ENCODE data around the gene RAB3C. TPM values are rescaled to one million over a fixed set of nuclear protein-coding genes. Genes with fewer than 3 reads are reported as not detected.

The RAB3C gene
- total RNA-seq, 1 donor from 2014 or later, result 3.8 TPM

DNA sequence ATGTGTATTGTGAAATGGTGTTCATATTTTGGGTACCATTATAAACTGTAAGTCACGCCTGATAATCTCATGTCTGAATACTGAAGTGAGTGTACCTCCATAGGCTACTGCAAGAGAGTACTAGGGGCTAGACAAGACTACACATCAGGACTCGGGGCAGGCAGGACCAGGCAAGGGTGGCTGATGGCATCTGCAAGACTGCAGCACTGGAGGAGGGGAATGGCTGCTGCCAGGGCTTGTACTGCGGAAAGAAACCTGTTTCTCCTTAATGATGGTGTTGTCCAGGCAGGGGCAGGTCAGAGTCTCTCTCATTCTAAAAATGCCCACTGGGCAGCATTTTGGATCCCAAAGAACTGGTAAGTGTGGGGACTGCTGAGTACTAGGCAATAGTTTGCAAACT is 172.5 kb downstream of the RAB3C start:
- H2AFZ ChIP-seq (replicated peaks), result no peak overlapping the region
- H3K27ac Mint-ChIP-seq, result no peak overlapping the region
- TF ChIP-seq EZH2 (IDR thresholded peaks at IDR 0.05), result no peak
- TF ChIP-seq, protein P1, sequence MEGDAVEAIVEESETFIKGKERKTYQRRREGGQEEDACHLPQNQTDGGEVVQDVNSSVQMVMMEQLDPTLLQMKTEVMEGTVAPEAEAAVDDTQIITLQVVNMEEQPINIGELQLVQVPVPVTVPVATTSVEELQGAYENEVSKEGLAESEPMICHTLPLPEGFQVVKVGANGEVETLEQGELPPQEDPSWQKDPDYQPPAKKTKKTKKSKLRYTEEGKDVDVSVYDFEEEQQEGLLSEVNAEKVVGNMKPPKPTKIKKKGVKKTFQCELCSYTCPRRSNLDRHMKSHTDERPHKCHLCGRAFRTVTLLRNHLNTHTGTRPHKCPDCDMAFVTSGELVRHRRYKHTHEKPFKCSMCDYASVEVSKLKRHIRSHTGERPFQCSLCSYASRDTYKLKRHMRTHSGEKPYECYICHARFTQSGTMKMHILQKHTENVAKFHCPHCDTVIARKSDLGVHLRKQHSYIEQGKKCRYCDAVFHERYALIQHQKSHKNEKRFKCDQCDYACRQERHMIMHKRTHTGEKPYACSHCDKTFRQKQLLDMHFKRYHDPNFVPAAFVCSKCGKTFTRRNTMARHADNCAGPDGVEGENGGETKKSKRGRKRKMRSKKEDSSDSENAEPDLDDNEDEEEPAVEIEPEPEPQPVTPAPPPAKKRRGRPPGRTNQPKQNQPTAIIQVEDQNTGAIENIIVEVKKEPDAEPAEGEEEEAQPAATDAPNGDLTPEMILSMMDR (IDR thresholded peaks at IDR 0.05), result no peak
- no peak for TF ChIP-seq EZH2phosphoT487 (IDR thresholded peaks at IDR 0.05)
- H3K36me3 ChIP-seq, result no peaks in the 10 kb centered on the region
- no peak overlapping the region for H3K9ac ChIP-seq
- H3K9me3 ChIP-seq (ENCODE audit: low read depth), result no peaks in the 10 kb centered on the region
- H3K36me3 Mint-ChIP-seq, result no peaks in the 10 kb centered on the region
- no peak overlapping the region for H3K4me2 ChIP-seq
- no peak for DNase-seq (ENCODE audit: low spot score)
- no peaks in the 10 kb centered on the region for H3K27me3 ChIP-seq
- H3F3A ChIP-seq (ENCODE audit: low read depth), result no peaks in the 10 kb centered on the region
- no peak overlapping the region for H3K27ac ChIP-seq
- no peaks in the 10 kb centered on the region for H4K20me1 ChIP-seq (ENCODE audit: low read depth)
- H3K4me3 ChIP-seq, result no peak overlapping the region
- peaks cover 8% of the 10 kb centered on the region for H3K27me3 Mint-ChIP-seq (ENCODE audit: insufficient read depth, low read depth)
- H3K4me3 Mint-ChIP-seq, result no peak overlapping the region
- no peaks in the 10 kb centered on the region for H3K4me1 ChIP-seq
- H3K9me3 Mint-ChIP-seq, result no peaks in the 10 kb centered on the region
- peaks cover 8% of the 10 kb centered on the region for H3K4me1 Mint-ChIP-seq
- H3K79me2 ChIP-seq (ENCODE audit: low read depth), result no peaks in the 10 kb centered on the region

DNA sequence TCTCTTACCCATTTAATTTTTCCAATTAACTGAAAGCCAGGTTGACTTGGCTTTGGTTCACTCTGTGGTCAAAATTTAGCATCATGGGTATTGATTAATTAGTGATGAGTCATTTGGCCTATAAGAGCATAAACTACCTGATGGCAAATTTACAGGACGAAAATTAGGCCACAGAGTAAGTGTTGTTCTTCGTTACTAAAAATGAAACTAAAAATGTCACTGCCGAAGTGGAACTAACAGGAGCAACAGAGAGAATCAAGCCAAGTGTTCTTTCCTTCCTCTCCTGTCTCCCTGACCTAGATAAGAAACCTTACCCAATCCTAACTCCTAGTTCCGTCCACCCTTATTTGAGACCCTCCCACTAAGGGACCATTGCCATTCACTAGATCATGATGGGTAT is 176.9 kb downstream of the RAB3C start:
- no peak overlapping the region for H3K4me3 ChIP-seq
- TF ChIP-seq EZH2phosphoT487 (IDR thresholded peaks at IDR 0.05), result no peak
- TF ChIP-seq EZH2 (IDR thresholded peaks at IDR 0.05), result no peak
- TF ChIP-seq, protein P1 (IDR thresholded peaks at IDR 0.05), result no peak
- H3K27ac ChIP-seq, result no peak overlapping the region
- Mint-ChIP-seq H3K27me3 (ENCODE audit: insufficient read depth, low read depth) (peaks cover 2% of the 10 kb centered on the region), H3K27ac (no peak overlapping the region), H3K4me3 (no peak overlapping the region), H3K9me3 (no peaks in the 10 kb centered on the region), H3K4me1 (peaks cover 6% of the 10 kb centered on the region), H3K36me3 (no peaks in the 10 kb centered on the region)
- no peaks in the 10 kb centered on the region for H3K4me1 ChIP-seq
- H3K79me2 ChIP-seq (ENCODE audit: low read depth), result no peaks in the 10 kb centered on the region
- H3K9me3 ChIP-seq (ENCODE audit: low read depth), result no peaks in the 10 kb centered on the region
- no peak overlapping the region for H3K4me2 ChIP-seq
- H3F3A ChIP-seq (ENCODE audit: low read depth), result no peaks in the 10 kb centered on the region
- H3K9ac ChIP-seq, result no peak overlapping the region
- H3K36me3 ChIP-seq, result no peaks in the 10 kb centered on the region
- no peaks in the 10 kb centered on the region for H3K27me3 ChIP-seq
- H4K20me1 ChIP-seq (ENCODE audit: low read depth), result no peaks in the 10 kb centered on the region
- no peak for DNase-seq (ENCODE audit: low spot score)
- H2AFZ ChIP-seq (replicated peaks), result no peak overlapping the region

DNA sequence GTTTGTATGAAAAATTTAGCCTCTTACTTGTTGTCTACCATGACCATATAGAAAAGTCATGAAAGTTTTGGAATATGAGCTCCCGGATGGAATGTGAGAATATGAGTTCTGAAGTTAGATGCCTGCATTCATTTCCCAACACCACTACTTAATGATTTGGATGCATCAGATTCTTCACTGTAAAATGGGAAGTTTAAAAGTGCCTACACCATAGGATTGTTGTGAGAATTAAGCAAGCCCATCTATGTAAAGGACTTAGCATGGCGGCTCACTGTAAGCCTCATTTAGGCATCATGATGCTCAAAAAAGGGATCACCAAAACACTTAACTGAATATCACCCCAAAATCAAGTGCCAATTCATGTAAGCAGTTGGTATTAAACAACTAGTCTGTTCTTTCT is 177.3 kb downstream of the RAB3C start:
- H3K27ac ChIP-seq, result no peak overlapping the region
- H3K9ac ChIP-seq, result no peak overlapping the region

More for the DNA sequence above, 177.3 kb downstream of the RAB3C start:
- H2AFZ ChIP-seq (replicated peaks), result no peak overlapping the region
- H3K4me1 ChIP-seq, result no peaks in the 10 kb centered on the region
- Mint-ChIP-seq H3K4me1 (peaks cover 5% of the 10 kb centered on the region), H3K9me3 (no peaks in the 10 kb centered on the region), H3K27ac (no peak overlapping the region), H3K36me3 (no peaks in the 10 kb centered on the region), H3K4me3 (no peak overlapping the region), H3K27me3 (ENCODE audit: insufficient read depth, low read depth) (peaks cover 2% of the 10 kb centered on the region)
- no peaks in the 10 kb centered on the region for H3K27me3 ChIP-seq
- TF ChIP-seq EZH2 (IDR thresholded peaks at IDR 0.05), result no peak
- no peak for TF ChIP-seq EZH2phosphoT487 (IDR thresholded peaks at IDR 0.05)
- TF ChIP-seq, protein P1 (IDR thresholded peaks at IDR 0.05), result no peak
- no peaks in the 10 kb centered on the region for H3K36me3 ChIP-seq
- H3K4me2 ChIP-seq, result no peak overlapping the region
- no peaks in the 10 kb centered on the region for H3K9me3 ChIP-seq (ENCODE audit: low read depth)
- no peaks in the 10 kb centered on the region for H4K20me1 ChIP-seq (ENCODE audit: low read depth)
- DNase-seq (ENCODE audit: low spot score), result no peak
- H3F3A ChIP-seq (ENCODE audit: low read depth), result no peaks in the 10 kb centered on the region
- H3K4me3 ChIP-seq, result no peak overlapping the region
- no peaks in the 10 kb centered on the region for H3K79me2 ChIP-seq (ENCODE audit: low read depth)

All from neural progenitor cell (in vitro differentiated cells).